ENCODE results near the gene RINL. TPM values are rescaled to one million over a fixed set of nuclear protein-coding genes. Genes with fewer than 3 reads are reported as not detected.

Gene RINL
- total and polyA plus RNA-seq, 2 of the 4 experiments (the other 2 are of a cell fraction), result 0.72 to 1.9 TPM

- Histone ChIP-seq H3K14ac (replicated peaks; ENCODE audit: low read depth, low read length) (no peak overlapping the region), H3K36me3 (ENCODE audit: control insufficient read depth, insufficient read depth, low read length) (peaks cover 59% of the 10 kb centered on the region), H3K23ac (ENCODE audit: low read depth, low read length) (peak overlapping the region; percentile 13; the same call in 1 of the 2 replicates), H2BK20ac (ENCODE audit: low read depth, low read length) (no peak overlapping the region), H3K9me3 (ENCODE audit: control insufficient read depth, insufficient read depth, low read length) (no peaks in the 10 kb centered on the region), H2BK120ac (ENCODE audit: low read depth, low read length) (no peak overlapping the region), H3K4me2 (ENCODE audit: low read depth, low read length) (no peak overlapping the region), H2AK5ac (ENCODE audit: low read depth, low read length) (no peak overlapping the region), H3K4me3 (ENCODE audit: insufficient read depth, low read depth, low read length) (no peak overlapping the region), H3K56ac (ENCODE audit: extremely low read depth, insufficient read depth, low read length) (no peak overlapping the region), H2AFZ (replicated peaks; ENCODE audit: low read length, poor library complexity) (no peak overlapping the region), H3K27ac (ENCODE audit: insufficient read depth, low read length) (no peak overlapping the region), H4K91ac (ENCODE audit: insufficient read depth, low read depth, low read length) (no peak overlapping the region), H3K9me1 (ENCODE audit: insufficient read depth, low read length) (peaks cover 15% of the 10 kb centered on the region), H3K9ac (ENCODE audit: low read depth, low read length) (no peak overlapping the region), H3K18ac (ENCODE audit: low read depth, low read length) (no peak overlapping the region), H4K8ac (ENCODE audit: low read depth in 2 of 2, low read length in 2 of 2) (no peak overlapping the region), H2AK9ac (replicated peaks; ENCODE audit: low read depth, low read length, poor library complexity) (no peak overlapping the region), H2BK15ac (ENCODE audit: low read depth, low read length) (no peak overlapping the region), H4K20me1 (ENCODE audit: insufficient read depth, low read length) (peaks cover 80% of the 10 kb centered on the region), H2BK5ac (ENCODE audit: low read depth, low read length, poor library complexity, severe bottlenecking) (no peak overlapping the region), H3K79me1 (ENCODE audit: low read depth in 1 of 2, low read length in 2 of 2) (peaks cover 37 to 78% of the 10 kb centered on the region in 2 experiments), H4K5ac (ENCODE audit: low read depth, low read length) (no peak overlapping the region), H3K27me3 (ENCODE audit: control insufficient read depth, insufficient read depth, low read length) (no peaks in the 10 kb centered on the region), H3K4me1 (ENCODE audit: control insufficient read depth, insufficient read depth, low read length) (peaks cover 8% of the 10 kb centered on the region), H3K4ac (ENCODE audit: low read depth, low read length) (no peak overlapping the region)
- dilution Hi-C loops (cut with HindIII; ENCODE audit: low sequenced_read_pairs, unreplicated experiment), result no loop called here
- POLR2A ChIA-PET (ENCODE audit: unreplicated experiment), result no interaction called here
- CTCF ChIA-PET, result no interaction called here
- intact Hi-C loops (cut with micrococcal nuclease), result no loop called here
- WGBS, 2 experiments (ENCODE audit: extremely low coverage in 2 of 2, insufficient read length in 1 of 2), result 83% methylated on average over 1 of the region's 2 CpGs; no CpG with 5 or more reads in 1 of the 2 experiments
- ATAC-seq (ENCODE audit: low read depth) (no peak), DNase-seq (no peak)
- in situ Hi-C loops (cut with MboI; ENCODE audit: low sequenced_read_pairs), result no loop called here
- BruUV-seq (replicated peaks), result no TSS peak
- TF ChIP-seq NFE2L2 (IDR thresholded peaks at IDR 0.05; ENCODE audit: low read depth, low read length) (no peak), MAFK (IDR thresholded peaks at IDR 0.05; ENCODE audit: low read depth, low read length) (no peak), RCOR1 (IDR thresholded peaks at IDR 0.05; ENCODE audit: insufficient replicate concordance, low read length) (no peak), CHD1 (IDR thresholded peaks at IDR 0.05; ENCODE audit: low read depth, low read length) (no peak), BHLHE40 (IDR thresholded peaks at IDR 0.05; ENCODE audit: low read depth, low read length) (no peak), CEBPB (IDR thresholded peaks at IDR 0.05; ENCODE audit: low read depth, low read length) (no peak), FOS (IDR thresholded peaks at IDR 0.05; ENCODE audit: low read depth, low read length) (no peak), CTCF (conservative IDR thresholded peaks at IDR 0.05; ENCODE audit: low read depth, low read length) (no peak), SMC3 (IDR thresholded peaks at IDR 0.05; ENCODE audit: low read depth, low read length) (no peak), MAZ (IDR thresholded peaks at IDR 0.05; ENCODE audit: borderline replicate concordance, low read depth, low read length) (no peak), USF2 (IDR thresholded peaks at IDR 0.05; ENCODE audit: low read depth, low read length) (no peak), MXI1 (IDR thresholded peaks at IDR 0.05; ENCODE audit: borderline replicate concordance, low read depth, low read length) (no peak), RFX5 (IDR thresholded peaks at IDR 0.05; ENCODE audit: low read depth, low read length) (no peak), RAD21 (IDR thresholded peaks at IDR 0.05; ENCODE audit: low read length) (no peak)
- TF ChIP-seq, protein P1, sequence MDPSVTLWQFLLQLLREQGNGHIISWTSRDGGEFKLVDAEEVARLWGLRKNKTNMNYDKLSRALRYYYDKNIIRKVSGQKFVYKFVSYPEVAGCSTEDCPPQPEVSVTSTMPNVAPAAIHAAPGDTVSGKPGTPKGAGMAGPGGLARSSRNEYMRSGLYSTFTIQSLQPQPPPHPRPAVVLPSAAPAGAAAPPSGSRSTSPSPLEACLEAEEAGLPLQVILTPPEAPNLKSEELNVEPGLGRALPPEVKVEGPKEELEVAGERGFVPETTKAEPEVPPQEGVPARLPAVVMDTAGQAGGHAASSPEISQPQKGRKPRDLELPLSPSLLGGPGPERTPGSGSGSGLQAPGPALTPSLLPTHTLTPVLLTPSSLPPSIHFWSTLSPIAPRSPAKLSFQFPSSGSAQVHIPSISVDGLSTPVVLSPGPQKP (IDR thresholded peaks at IDR 0.05; ENCODE audit: borderline replicate concordance, low read depth, low read length), result no peak
Observed at GRCh38 chr19:38846097-38846496, 32.0 kb downstream of the RINL start.
